SK-N-SH (cell line): Measurements from ENCODE around the gene RNF32. TPM values are rescaled to one million over a fixed set of nuclear protein-coding genes. Genes with fewer than 3 reads are reported as not detected.

Source experiments
- CTCF ChIA-PET: fragments of 300-600, 350-600 bp; formaldehyde crosslinking; extraction: SDS; loops from one replicate; lab custom pipeline; 2021; lab: Yijun Ruan, JAX
- POLR2A ChIA-PET: fragments of 350-600 bp; sonication (Branson Sonifier 250); formaldehyde crosslinking; extraction: SDS; loops from one replicate; lab custom pipeline; 2020; ENCODE audit warnings: antibody characterized with exemption, inconsistent platforms; lab: Yijun Ruan, JAX
- DNase-seq: peaks from one replicate; pipeline ENCODE4 v3.0.0; 2012
- H2AFZ ChIP-seq: fragments of 200-600 bp; sonication (generic); 2 replicates; pipeline ENCODE4 v1.8.1; 2016; ENCODE audit warnings: antibody characterized with exemption, mild to moderate bottlenecking, low read depth
- H3F3A ChIP-seq: fragments of 200-600 bp; sonication (generic); replicated peaks from 2 replicates; pipeline ENCODE3; 2016; ENCODE audit warnings: antibody characterized with exemption, mild to moderate bottlenecking; ENCODE audit not compliant: insufficient read depth
- H3K27ac ChIP-seq, 2 experiments: fragments of 200-500 bp in 1 of 2; fragments of 200-600 bp in 1 of 2; sonication (Bioruptor generic) in 1 of 2; sonication (generic), shearing (Covaris generic) in 1 of 2; 2 replicates each; pipeline versions ENCODE4 v1.5.1 to v1.6.1; 2014 to 2016; ENCODE audit warnings: low read depth in 2 of 2, inconsistent platforms in 1 of 2, low read length in 1 of 2, mild to moderate bottlenecking in 1 of 2, mixed read lengths in 1 of 2
- H3K27me3 ChIP-seq: fragments of 200-600 bp; sonication (generic), shearing (Covaris generic); 2 replicates; pipeline ENCODE4 v1.6.1; 2016; ENCODE audit warnings: mixed run types; ENCODE audit not compliant: insufficient read depth
- H3K36me3 ChIP-seq, 2 experiments: fragments of 200-500 bp in 1 of 2; fragments of 200-600 bp in 1 of 2; sonication (Bioruptor generic) in 1 of 2; sonication (generic) in 1 of 2; replicated peaks in 1 of 2; 2 replicates each; pipeline versions ENCODE3 to v1.5.1; 2014 to 2016; ENCODE audit warnings: low read length in 1 of 2, mild to moderate bottlenecking in 1 of 2; ENCODE audit not compliant: insufficient read depth in 2 of 2, control insufficient read depth in 1 of 2
- H3K4me1 ChIP-seq, 2 experiments: fragments of 200-500 bp in 1 of 2; fragments of 200-600 bp in 1 of 2; sonication (Bioruptor generic) in 1 of 2; sonication (generic), shearing (Covaris generic) in 1 of 2; 2 replicates each; pipeline versions ENCODE4 v1.5.1 to v1.6.1; 2014 to 2016; ENCODE audit warnings: low read depth in 1 of 2, low read length in 1 of 2, mixed run types in 1 of 2; ENCODE audit not compliant: insufficient read depth in 2 of 2, control insufficient read depth in 1 of 2
- H3K4me2 ChIP-seq: fragments of 200-600 bp; sonication (generic), shearing (Covaris generic); 2 replicates; pipeline ENCODE4 v1.6.1; 2017; ENCODE audit warnings: mixed run types
- H3K4me3 ChIP-seq, 2 experiments: fragments of 200-500 bp in 1 of 2; fragments of 200-600 bp in 1 of 2; sonication (Bioruptor generic) in 1 of 2; sonication (generic), shearing (Covaris generic) in 1 of 2; 2 replicates each; pipeline versions ENCODE4 v1.5.1 to v1.8.1; 2014 to 2016; ENCODE audit warnings: low read depth in 2 of 2, inconsistent platforms in 1 of 2, low read length in 1 of 2, mild to moderate bottlenecking in 1 of 2, mixed read lengths in 1 of 2, moderate library complexity in 1 of 2
- H3K79me2 ChIP-seq: fragments of 200-600 bp; sonication (generic); 2 replicates; pipeline ENCODE4 v1.8.1; 2017; ENCODE audit warnings: mild to moderate bottlenecking; ENCODE audit not compliant: insufficient read depth
- H3K9ac ChIP-seq: fragments of 200-600 bp; sonication (generic); 2 replicates; pipeline ENCODE4 v1.6.1; 2017; ENCODE audit warnings: mixed run types
- H3K9me2 ChIP-seq: fragments of 200-600 bp; sonication (generic); 2 replicates; pipeline ENCODE4 v1.6.1; 2017; ENCODE audit warnings: mixed run types
- H3K9me3 ChIP-seq: fragments of 200-600 bp; sonication (generic); 2 replicates; pipeline ENCODE4 v1.6.1; 2017; ENCODE audit warnings: mixed run types, mild to moderate bottlenecking, moderate library complexity
- H4K20me1 ChIP-seq: fragments of 200-600 bp; sonication (generic); 2 replicates; pipeline ENCODE4 v1.6.1; 2017; ENCODE audit warnings: mild to moderate bottlenecking, mixed run types; ENCODE audit not compliant: insufficient read depth
- EP300 ChIP-seq, 2 experiments: IDR thresholded peaks; 2 replicates each; pipeline versions ENCODE4 v1.4.0 to v1.6.1; 2012; ENCODE audit warnings: borderline replicate concordance in 1 of 2, low read depth in 1 of 2, low read length in 1 of 2
- FOXJ3 ChIP-seq: sonication (generic); formaldehyde crosslinking; IDR thresholded peaks from 2 replicates; pipeline ENCODE4 v1.5.1; 2020; ENCODE audit warnings: mild to moderate bottlenecking, missing genetic modification reagents
- GABPA ChIP-seq: IDR thresholded peaks from 2 replicates; pipeline ENCODE4 v1.4.0; 2012; ENCODE audit warnings: low read depth, mild to moderate bottlenecking
- JUND ChIP-seq: IDR thresholded peaks from 2 replicates; pipeline ENCODE4 v1.4.0; 2012
- RAD21 ChIP-seq: IDR thresholded peaks from 2 replicates; pipeline ENCODE4 v1.6.1; 2012; ENCODE audit warnings: mild to moderate bottlenecking, low read length
- RXRA ChIP-seq: IDR thresholded peaks from 2 replicates; pipeline ENCODE4 v1.4.0; 2012; ENCODE audit warnings: low read depth, mild to moderate bottlenecking, borderline replicate concordance
- YY1 ChIP-seq: IDR thresholded peaks from 2 replicates; pipeline ENCODE4 v1.4.0; 2012; ENCODE audit warnings: low read depth, mild to moderate bottlenecking
- WGBS: methylation state at CpG from one replicate; pipeline ENCODE4 v1.1.6; 2017; ENCODE audit warnings: low lambda C conversion rate; 5-methylcytosine and 5-hydroxymethylcytosine counted together
- polyA plus RNA-seq, 3 experiments: library from polyadenylated mRNA; depleted of rRNA; stranded (reverse); fragments of >200 nt; gene quantifications; 2 replicates each; pipeline ENCODE4 v1.2.3, GENCODE V29; 2012
- TF ChIP-seq, protein P1 (sequence below): IDR thresholded peaks from 2 replicates; pipeline ENCODE4 v1.4.0; 2012; ENCODE audit warnings: low read depth, borderline replicate concordance
- TF ChIP-seq, protein P2 (sequence below): IDR thresholded peaks from 2 replicates; pipeline ENCODE4 v1.4.0; 2012; ENCODE audit warnings: low read depth
- TF ChIP-seq, protein P3 (sequence below): IDR thresholded peaks from 2 replicates; pipeline ENCODE4 v1.4.0; 2012; ENCODE audit warnings: low read depth, borderline replicate concordance
- TF ChIP-seq, protein P4 (sequence below): IDR thresholded peaks from 2 replicates; pipeline ENCODE4; 2012

Gene RNF32
- polyA plus RNA-seq, 1 of the 3 experiments (the other 2 are of a cell fraction) = 2.3 TPM

DNA sequence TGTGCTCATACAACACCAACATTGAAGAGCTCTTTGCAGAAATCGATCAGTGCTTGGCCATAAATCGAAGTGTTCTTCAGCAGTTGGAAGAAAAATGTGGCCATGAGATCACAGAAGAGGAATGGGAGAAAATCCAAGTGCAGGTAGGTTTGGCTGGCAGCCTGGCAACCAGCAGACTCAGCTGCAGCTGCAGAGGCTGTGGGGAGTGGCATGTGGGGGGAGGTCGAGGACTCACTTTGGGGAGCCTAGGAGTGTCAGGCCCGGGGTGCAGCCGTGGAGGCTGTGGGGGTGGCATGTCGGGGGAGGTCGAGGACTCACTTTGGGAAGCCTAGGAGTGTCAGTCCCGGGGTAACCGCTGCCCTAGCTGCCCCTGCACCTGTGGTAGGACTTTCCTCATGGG is 35.1 kb downstream of the RNF32 start:
- POLR2A ChIA-PET = no interaction called here
- DNase-seq = no peak

DNA sequence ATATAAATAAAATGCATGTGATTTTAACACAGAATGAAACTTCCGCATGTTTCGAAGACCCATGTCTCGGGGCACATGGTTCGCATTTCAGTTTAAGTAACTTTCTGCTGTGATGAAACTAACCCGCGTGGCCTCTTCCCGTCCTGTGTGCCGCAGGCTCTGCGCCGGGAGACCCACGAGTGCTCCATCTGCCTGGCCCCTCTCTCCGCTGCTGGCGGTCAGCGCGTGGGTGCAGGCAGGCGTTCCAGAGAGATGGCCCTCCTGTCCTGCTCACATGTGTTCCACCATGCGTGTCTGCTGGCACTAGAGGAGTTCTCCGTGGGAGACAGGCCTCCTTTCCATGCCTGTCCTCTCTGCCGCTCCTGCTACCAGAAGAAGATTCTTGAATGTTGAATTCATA is 35.7 kb downstream of the RNF32 start:
- peaks cover 36 to 82% of the 10 kb centered on the region in 2 experiments for H3K36me3 ChIP-seq
- peaks cover 0 to 10% of the 10 kb centered on the region in 2 experiments; a peak in 2 of 4 replicates for H3K4me1 ChIP-seq
- no peak for DNase-seq
- no peaks in the 10 kb centered on the region for H3F3A ChIP-seq
- no peak overlapping the region for H3K4me3 ChIP-seq
- no peak for TF ChIP-seq RAD21
- TF ChIP-seq, protein P1, sequence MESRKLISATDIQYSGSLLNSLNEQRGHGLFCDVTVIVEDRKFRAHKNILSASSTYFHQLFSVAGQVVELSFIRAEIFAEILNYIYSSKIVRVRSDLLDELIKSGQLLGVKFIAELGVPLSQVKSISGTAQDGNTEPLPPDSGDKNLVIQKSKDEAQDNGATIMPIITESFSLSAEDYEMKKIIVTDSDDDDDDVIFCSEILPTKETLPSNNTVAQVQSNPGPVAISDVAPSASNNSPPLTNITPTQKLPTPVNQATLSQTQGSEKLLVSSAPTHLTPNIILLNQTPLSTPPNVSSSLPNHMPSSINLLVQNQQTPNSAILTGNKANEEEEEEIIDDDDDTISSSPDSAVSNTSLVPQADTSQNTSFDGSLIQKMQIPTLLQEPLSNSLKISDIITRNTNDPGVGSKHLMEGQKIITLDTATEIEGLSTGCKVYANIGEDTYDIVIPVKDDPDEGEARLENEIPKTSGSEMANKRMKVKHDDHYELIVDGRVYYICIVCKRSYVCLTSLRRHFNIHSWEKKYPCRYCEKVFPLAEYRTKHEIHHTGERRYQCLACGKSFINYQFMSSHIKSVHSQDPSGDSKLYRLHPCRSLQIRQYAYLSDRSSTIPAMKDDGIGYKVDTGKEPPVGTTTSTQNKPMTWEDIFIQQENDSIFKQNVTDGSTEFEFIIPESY = no peak
- no peak overlapping the region for H3K4me2 ChIP-seq
- WGBS = 96% methylated on average over 19 of the region's 19 CpGs
- ChIA-PET CTCF (no interaction called here), POLR2A (no interaction called here)
- H3K27me3 ChIP-seq = no peaks in the 10 kb centered on the region
- no peak overlapping the region for H3K27ac ChIP-seq
- H3K9ac ChIP-seq = no peak overlapping the region
- no peaks in the 10 kb centered on the region for H4K20me1 ChIP-seq
- no peak overlapping the region for H2AFZ ChIP-seq
- no peaks in the 10 kb centered on the region for H3K79me2 ChIP-seq
- H3K9me3 ChIP-seq = no peaks in the 10 kb centered on the region
- no peaks in the 10 kb centered on the region for H3K9me2 ChIP-seq

More for the DNA sequence above, 35.1 kb downstream of the RNF32 start:
- Histone ChIP-seq H2AFZ (no peak overlapping the region), H3K4me1 (peaks cover 0 to 5% of the 10 kb centered on the region in 2 experiments; a peak in 2 of 4 replicates), H4K20me1 (no peaks in the 10 kb centered on the region), H3K27me3 (no peaks in the 10 kb centered on the region), H3K9me2 (no peaks in the 10 kb centered on the region), H3K9me3 (no peaks in the 10 kb centered on the region), H3F3A (no peaks in the 10 kb centered on the region), H3K4me2 (no peak overlapping the region), H3K27ac (no peak overlapping the region), H3K4me3 (no peak overlapping the region), H3K79me2 (no peaks in the 10 kb centered on the region), H3K36me3 (peaks cover 32 to 81% of the 10 kb centered on the region in 2 experiments), H3K9ac (no peak overlapping the region)
- CTCF ChIA-PET = no interaction called here
- TF ChIP-seq RXRA (no peak), GABPA (no peak), YY1 (no peak), JUND (no peak), FOXJ3 (CRISPR knock-in tag) (no peak), EP300 (IDR thresholded peaks at IDR 0.05; ENCODE audit: borderline replicate concordance in 1 of 2, low read depth in 1 of 2, low read length in 1 of 2) (no peak)
- TF ChIP-seq, protein P2, sequence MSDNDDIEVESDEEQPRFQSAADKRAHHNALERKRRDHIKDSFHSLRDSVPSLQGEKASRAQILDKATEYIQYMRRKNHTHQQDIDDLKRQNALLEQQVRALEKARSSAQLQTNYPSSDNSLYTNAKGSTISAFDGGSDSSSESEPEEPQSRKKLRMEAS = no peak
- TF ChIP-seq, protein P3, sequence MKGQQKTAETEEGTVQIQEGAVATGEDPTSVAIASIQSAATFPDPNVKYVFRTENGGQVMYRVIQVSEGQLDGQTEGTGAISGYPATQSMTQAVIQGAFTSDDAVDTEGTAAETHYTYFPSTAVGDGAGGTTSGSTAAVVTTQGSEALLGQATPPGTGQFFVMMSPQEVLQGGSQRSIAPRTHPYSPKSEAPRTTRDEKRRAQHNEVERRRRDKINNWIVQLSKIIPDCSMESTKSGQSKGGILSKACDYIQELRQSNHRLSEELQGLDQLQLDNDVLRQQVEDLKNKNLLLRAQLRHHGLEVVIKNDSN = no peak
- TF ChIP-seq, protein P4, sequence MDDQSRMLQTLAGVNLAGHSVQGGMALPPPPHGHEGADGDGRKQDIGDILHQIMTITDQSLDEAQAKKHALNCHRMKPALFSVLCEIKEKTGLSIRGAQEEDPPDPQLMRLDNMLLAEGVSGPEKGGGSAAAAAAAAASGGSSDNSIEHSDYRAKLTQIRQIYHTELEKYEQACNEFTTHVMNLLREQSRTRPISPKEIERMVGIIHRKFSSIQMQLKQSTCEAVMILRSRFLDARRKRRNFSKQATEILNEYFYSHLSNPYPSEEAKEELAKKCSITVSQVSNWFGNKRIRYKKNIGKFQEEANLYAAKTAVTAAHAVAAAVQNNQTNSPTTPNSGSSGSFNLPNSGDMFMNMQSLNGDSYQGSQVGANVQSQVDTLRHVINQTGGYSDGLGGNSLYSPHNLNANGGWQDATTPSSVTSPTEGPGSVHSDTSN = no peak
- WGBS = 90% methylated on average over 9 of the region's 9 CpGs
